IMR-90 (cell line): ENCODE data around the gene MYH11. TPM values are rescaled to one million over a fixed set of nuclear protein-coding genes. Genes with fewer than 3 reads are reported as not detected.
A peak's percentile ranks its signal among the peaks of the same experiment; 100 is the strongest.

Experiments used
- ATAC-seq: fragments of 200-7000 bp; cut with Tn5 transposase; 2 replicates; pipeline ENCODE4 v1.9.1; 2020; ENCODE audit warnings: low read depth, mild to moderate bottlenecking, moderate library complexity
- BruUV-seq: library from RNA; stranded (reverse); fragments of 400-500 nt; replicated peaks from 2 replicates; lab custom pipeline; 2021; lab: Mats Ljungman, UMichigan
- CTCF ChIA-PET: fragments of 300-600 bp; formaldehyde crosslinking; extraction: SDS; loops from one replicate; lab custom pipeline; 2021; ENCODE audit warnings: antibody characterized with exemption; lab: Yijun Ruan, JAX
- POLR2A ChIA-PET: fragments of 300-600 bp; sonication (Branson Sonifier 250); formaldehyde crosslinking; loops from one replicate; lab custom pipeline; 2022; ENCODE audit warnings: antibody characterized with exemption; ENCODE audit not compliant: unreplicated experiment; lab: Charles Lee
- DNase-seq: peaks from one replicate; pipeline ENCODE4 v3.0.0; 2013
- H2AFZ ChIP-seq: replicated peaks from 2 replicates; pipeline ENCODE3; 2013; ENCODE audit warnings: low read length, mild to moderate bottlenecking; ENCODE audit not compliant: poor library complexity
- H2AK5ac ChIP-seq: 2 replicates; pipeline ENCODE4 v1.6.1; 2013; ENCODE audit warnings: low read depth, low read length, inconsistent platforms
- H2AK9ac ChIP-seq: replicated peaks from 2 replicates; pipeline ENCODE3; 2013; ENCODE audit warnings: mild to moderate bottlenecking, low read depth, low read length, moderate library complexity; ENCODE audit not compliant: poor library complexity
- H2BK120ac ChIP-seq: 2 replicates; pipeline ENCODE4 v1.6.1; 2013; ENCODE audit warnings: low read depth, low read length, inconsistent platforms
- H2BK15ac ChIP-seq: 3 replicates; pipeline ENCODE4 v1.6.1; 2013; ENCODE audit warnings: low read depth, low read length, inconsistent platforms
- H2BK20ac ChIP-seq: 2 replicates; pipeline ENCODE4 v1.6.1; 2013; ENCODE audit warnings: low read depth, mild to moderate bottlenecking, inconsistent platforms, low read length, moderate library complexity
- H2BK5ac ChIP-seq: 2 replicates; pipeline ENCODE4 v1.6.1; 2013; ENCODE audit warnings: mild to moderate bottlenecking, low read depth, low read length, inconsistent platforms; ENCODE audit not compliant: poor library complexity, severe bottlenecking
- H3K14ac ChIP-seq: replicated peaks from 2 replicates; pipeline ENCODE4 v1.6.1; 2013; ENCODE audit warnings: low read depth, low read length, inconsistent platforms
- H3K18ac ChIP-seq: 2 replicates; pipeline ENCODE4 v1.6.1; 2013; ENCODE audit warnings: low read depth, low read length, control low read depth
- H3K23ac ChIP-seq: 2 replicates; pipeline ENCODE4 v1.6.1; 2013; ENCODE audit warnings: low read depth, low read length, inconsistent platforms
- H3K27ac ChIP-seq: 2 replicates; pipeline ENCODE4 v1.5.1; 2013; ENCODE audit warnings: mild to moderate bottlenecking, control low read depth, low read length; ENCODE audit not compliant: insufficient read depth
- H3K27me3 ChIP-seq: 2 replicates; pipeline ENCODE4 v1.6.1; 2013; ENCODE audit warnings: low read length; ENCODE audit not compliant: control insufficient read depth, insufficient read depth
- H3K36me3 ChIP-seq: 2 replicates; pipeline ENCODE4 v1.6.1; 2013; ENCODE audit warnings: low read length, mixed read lengths; ENCODE audit not compliant: control insufficient read depth, insufficient read depth
- H3K4ac ChIP-seq: 2 replicates; pipeline ENCODE4 v1.6.1; 2013; ENCODE audit warnings: low read depth, low read length, inconsistent platforms
- H3K4me1 ChIP-seq: 2 replicates; pipeline ENCODE4 v1.6.1; 2013; ENCODE audit warnings: low read length, mixed read lengths; ENCODE audit not compliant: control insufficient read depth, insufficient read depth
- H3K4me2 ChIP-seq: 2 replicates; pipeline ENCODE4 v1.6.1; 2013; ENCODE audit warnings: low read depth, mild to moderate bottlenecking, control low read depth, low read length, moderate library complexity
- H3K4me3 ChIP-seq: 2 replicates; pipeline ENCODE4 v1.5.1; 2013; ENCODE audit warnings: low read depth, mild to moderate bottlenecking, control low read depth, low read length, moderate library complexity; ENCODE audit not compliant: insufficient read depth
- H3K56ac ChIP-seq: 2 replicates; pipeline ENCODE4 v1.6.1; 2013; ENCODE audit warnings: low read length, inconsistent platforms; ENCODE audit not compliant: insufficient read depth; ENCODE audit errors: extremely low read depth
- H3K79me1 ChIP-seq, 2 experiments: 2 replicates each; pipeline ENCODE4 v1.6.1; 2013; ENCODE audit warnings: low read length in 2 of 2, inconsistent platforms in 1 of 2, low read depth in 1 of 2
- H3K9ac ChIP-seq: 2 replicates; pipeline ENCODE4 v1.6.1; 2013; ENCODE audit warnings: low read depth, low read length, control low read depth
- H3K9me1 ChIP-seq: 2 replicates; pipeline ENCODE4 v1.6.1; 2013; ENCODE audit warnings: low read length, inconsistent platforms; ENCODE audit not compliant: insufficient read depth
- H3K9me3 ChIP-seq: 2 replicates; pipeline ENCODE4 v1.6.1; 2013; ENCODE audit warnings: low read length; ENCODE audit not compliant: control insufficient read depth, insufficient read depth
- H4K20me1 ChIP-seq: 2 replicates; pipeline ENCODE4 v1.6.1; 2013; ENCODE audit warnings: low read length, inconsistent platforms; ENCODE audit not compliant: insufficient read depth
- H4K5ac ChIP-seq: 2 replicates; pipeline ENCODE4 v1.6.1; 2013; ENCODE audit warnings: mild to moderate bottlenecking, low read depth, low read length, control low read depth
- H4K8ac ChIP-seq, 2 experiments: 2 replicates each; pipeline ENCODE4 v1.6.1; 2013; ENCODE audit warnings: low read depth in 2 of 2, low read length in 2 of 2, control low read depth in 1 of 2, inconsistent platforms in 1 of 2
- H4K91ac ChIP-seq: 2 replicates; pipeline ENCODE4 v1.6.1; 2013; ENCODE audit warnings: low read depth, low read length, inconsistent platforms; ENCODE audit not compliant: insufficient read depth
- CHD1 ChIP-seq: IDR thresholded peaks from 2 replicates; pipeline ENCODE4 v1.6.1; 2012; ENCODE audit warnings: low read depth, low read length, improper control_type of control experiment
- USF2 ChIP-seq: fragments of 150-350 bp; IDR thresholded peaks from 2 replicates; pipeline ENCODE4 v1.6.1; 2017; ENCODE audit warnings: mild to moderate bottlenecking, antibody characterized with exemption, low read length, low read depth
- whole genome bisulfite sequencing, 2 experiments: methylation state at CpG; one replicate each; pipeline versions ENCODE4 v1.1.5 to v1.1.7; 2013; ENCODE audit warnings: missing lambda C conversion rate in 2 of 2; ENCODE audit not compliant: insufficient read length in 1 of 2; ENCODE audit errors: extremely low coverage in 2 of 2; 5-methylcytosine and 5-hydroxymethylcytosine counted together
- dilution Hi-C: fragments of 300-500 bp; cut with HindIII; formaldehyde crosslinking; loops from one replicate; pipeline ENCODE4 v1.14.3; 2018; ENCODE audit warnings: low sequenced_read_pairs; ENCODE audit not compliant: unreplicated experiment
- in situ Hi-C: fragments of 300-500 bp; cut with MboI; formaldehyde crosslinking; loops from 3 replicates; pipeline ENCODE4 v1.14.3; 2019; ENCODE audit warnings: low sequenced_read_pairs, inconsistent platforms, mixed read lengths
- intact Hi-C: fragments of 100-400 bp; cut with micrococcal nuclease; formaldehyde crosslinking; loops from 2 replicates; pipeline ENCODE4 v1.10.0; 2022
- polyA plus RNA-seq, 3 experiments: library from polyadenylated mRNA; depleted of rRNA; stranded (reverse); fragments of >200 nt; gene quantifications; 2 replicates each; pipeline ENCODE4 v1.2.3, GENCODE V29; 2012; ENCODE audit warnings: low replicate concordance in 1 of 3
- total RNA-seq: library from RNA; depleted of rRNA; stranded (reverse); fragments of >200 nt; gene quantifications from 2 replicates; pipeline ENCODE4 v1.2.3, GENCODE V29; 2012

The MYH11 gene
- total and polyA plus RNA-seq, 2 of the 4 experiments (the other 2 are of a cell fraction) = under 0.01 to 0.12 TPM

GRCh38 chr16:15865742-15866141 is 8.9 kb upstream of the MYH11 start:
- H2BK20ac ChIP-seq = no peak overlapping the region
- no peaks in the 10 kb centered on the region for H3K9me3 ChIP-seq
- WGBS, 2 experiments = no CpG with 5 or more reads among the region's 7 CpGs
- DNase-seq (peak; percentile 73), ATAC-seq (peak; percentile 56)
- no TSS peak for BruUV-seq
- no peak overlapping the region for H3K9ac ChIP-seq
- TF ChIP-seq USF2 = 0 out of 2 replicates have a peak, but pooled peaks have one; percentile 19
- TF ChIP-seq CHD1 = no peak
- ChIA-PET POLR2A (no interaction called here), CTCF (no interaction called here)
- no peak overlapping the region for H3K18ac ChIP-seq
- H3K36me3 ChIP-seq = peaks cover 9% of the 10 kb centered on the region
- no peak overlapping the region for H4K5ac ChIP-seq
- no peak overlapping the region for H2AK9ac ChIP-seq
- H3K4ac ChIP-seq = peak overlapping the region; percentile 84; the same call in 1 of the 2 replicates
- no peak overlapping the region for H3K4me2 ChIP-seq
- no peak overlapping the region for H3K56ac ChIP-seq
- H4K8ac ChIP-seq = peak overlapping the region; percentile 10 to 84; a peak in 1 of 4 replicates
- peaks cover 9% of the 10 kb centered on the region for H3K4me1 ChIP-seq
- no peak overlapping the region for H2BK120ac ChIP-seq
- intact Hi-C loops (loop anchor here (5.0 kb wide), 1 partner anchor 262 kb away; no protein-coding TSS in a partner anchor), in situ Hi-C loops (no loop called here), dilution Hi-C loops (no loop called here)
- H4K20me1 ChIP-seq = no peaks in the 10 kb centered on the region
- H4K91ac ChIP-seq = no peak overlapping the region
- H3K23ac ChIP-seq = no peak overlapping the region
- no peak overlapping the region for H2BK15ac ChIP-seq
- H2BK5ac ChIP-seq = peak overlapping the region; percentile 82
- no peaks in the 10 kb centered on the region for H3K27me3 ChIP-seq
- peaks cover 5% of the 10 kb centered on the region; the same call in 1 of the 2 replicates for H3K9me1 ChIP-seq
- no peak overlapping the region for H2AFZ ChIP-seq
- peaks cover 0 to 5% of the 10 kb centered on the region in 2 experiments; a peak in 2 of 4 replicates for H3K79me1 ChIP-seq
- H3K14ac ChIP-seq = no peak overlapping the region
- H3K4me3 ChIP-seq = no peak overlapping the region
- no peak overlapping the region for H2AK5ac ChIP-seq
- H3K27ac ChIP-seq = peak overlapping the region; percentile 98; the same call in 1 of the 2 replicates
